Chondrocyte (in vitro differentiated cells): ENCODE data around the gene CSRNP3. TPM values are rescaled to one million over a fixed set of nuclear protein-coding genes. Genes with fewer than 3 reads are reported as not detected.

ENCODE experiments used
- DNase-seq: peaks from one replicate; pipeline ENCODE4 v3.0.0; 2021; ENCODE audit warnings: mixed read lengths, low spot score
- H3K27ac Mint-ChIP-seq: one replicate; pipeline ENCODE4 v1.8.0; 2021; ENCODE audit warnings: mild to moderate bottlenecking, moderate library complexity, mixed read lengths; ENCODE audit not compliant: unreplicated experiment
- H3K27me3 Mint-ChIP-seq: 2 replicates; pipeline ENCODE4 v1.8.0; 2021; ENCODE audit warnings: low read depth, mixed read lengths
- H3K36me3 Mint-ChIP-seq: 2 replicates; pipeline ENCODE4 v1.8.0; 2021; ENCODE audit warnings: low read depth, mixed read lengths
- H3K4me1 Mint-ChIP-seq: 2 replicates; pipeline ENCODE4 v1.8.0; 2021; ENCODE audit warnings: low read depth, mild to moderate bottlenecking, mixed read lengths
- H3K4me3 Mint-ChIP-seq: one replicate; pipeline ENCODE4 v1.8.0; 2021; ENCODE audit warnings: mild to moderate bottlenecking, moderate library complexity, mixed read lengths; ENCODE audit not compliant: unreplicated experiment
- H3K9me3 Mint-ChIP-seq: 2 replicates; pipeline ENCODE4 v1.8.0; 2021; ENCODE audit warnings: low read depth, mixed read lengths
- CTCF ChIP-seq: fragments of 200-600 bp; sonication (generic); IDR thresholded peaks from 2 replicates; pipeline ENCODE4 v1.5.0; 2021; ENCODE audit warnings: antibody characterized with exemption, mild to moderate bottlenecking, moderate library complexity
- total RNA-seq: library from RNA; stranded (reverse); gene quantifications from 3 replicates; pipeline ENCODE4 v1.2.1, GENCODE V29; 2021

The CSRNP3 gene
- total RNA-seq, 1 donor from 2014 or later = 3.7 TPM

DNA sequence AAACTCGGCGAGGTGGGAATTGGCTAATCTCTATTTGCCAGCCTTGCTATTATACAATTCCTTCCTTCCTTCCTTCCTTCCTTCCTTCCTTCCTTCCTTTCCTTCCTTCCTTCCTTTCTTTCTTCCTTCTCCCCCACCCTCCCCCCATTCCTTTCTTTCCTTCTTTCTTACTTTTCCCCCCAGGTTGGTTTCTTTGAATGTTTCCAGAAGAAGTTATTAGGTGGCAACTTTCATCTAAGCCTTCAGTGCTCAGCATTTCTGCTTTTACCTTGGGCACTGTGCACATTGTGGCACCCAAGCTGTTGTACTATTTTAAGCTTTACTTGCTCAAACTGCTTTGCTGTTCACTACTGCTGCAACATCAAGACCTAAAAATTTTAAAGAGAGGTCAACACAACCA lies 17.2 kb upstream of the CSRNP3 start:
- Mint-ChIP-seq H3K4me1 (no peaks in the 10 kb centered on the region), H3K27ac (no peak overlapping the region), H3K27me3 (no peaks in the 10 kb centered on the region), H3K9me3 (peaks cover 6% of the 10 kb centered on the region), H3K36me3 (peaks cover 2% of the 10 kb centered on the region), H3K4me3 (no peak overlapping the region)
- no peak for TF ChIP-seq CTCF
- DNase-seq = no peak

- H3K9me3 Mint-ChIP-seq = peaks cover 8% of the 10 kb centered on the region
- H3K27me3 Mint-ChIP-seq = no peaks in the 10 kb centered on the region
- peaks cover 2% of the 10 kb centered on the region for H3K36me3 Mint-ChIP-seq
- H3K4me3 Mint-ChIP-seq = no peak overlapping the region
- TF ChIP-seq CTCF = no peak
- H3K4me1 Mint-ChIP-seq = no peaks in the 10 kb centered on the region
- H3K27ac Mint-ChIP-seq = no peak overlapping the region
- no peak for DNase-seq
Observed at GRCh38 chr2:165453561-165454094, 15.9 kb upstream of the CSRNP3 start.

- no peak for TF ChIP-seq CTCF
- no peak overlapping the region for H3K27ac Mint-ChIP-seq
- no peaks in the 10 kb centered on the region for H3K4me1 Mint-ChIP-seq
- no peak for DNase-seq
- H3K36me3 Mint-ChIP-seq = peaks cover 2% of the 10 kb centered on the region
- no peak overlapping the region for H3K4me3 Mint-ChIP-seq
- H3K9me3 Mint-ChIP-seq = peaks cover 9% of the 10 kb centered on the region
- H3K27me3 Mint-ChIP-seq = no peaks in the 10 kb centered on the region
Observed at GRCh38 chr2:165454905-165455304, 14.6 kb upstream of the CSRNP3 start.

DNA sequence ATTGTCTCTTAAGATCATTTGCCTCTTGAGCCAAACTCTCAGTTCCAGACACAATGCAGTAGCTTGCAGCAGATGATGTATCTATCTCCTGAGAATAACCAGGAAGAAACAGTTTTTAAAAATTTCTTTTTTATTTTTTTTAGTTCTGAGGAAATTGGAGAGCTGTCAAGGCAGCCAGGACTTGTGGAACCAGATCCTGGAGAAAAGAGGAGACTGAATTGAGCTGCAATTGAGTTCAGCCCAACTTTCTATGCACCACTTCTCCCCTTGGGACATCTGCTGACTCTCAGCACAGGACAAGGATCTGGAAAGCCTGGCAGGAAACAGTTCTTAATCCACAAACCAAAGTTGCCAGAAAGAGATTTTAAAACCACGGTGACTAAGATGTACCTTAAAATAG lies 13.5 kb upstream of the CSRNP3 start:
- Mint-ChIP-seq H3K36me3 (peaks cover 2% of the 10 kb centered on the region), H3K4me3 (no peak overlapping the region), H3K4me1 (no peaks in the 10 kb centered on the region), H3K9me3 (peaks cover 9% of the 10 kb centered on the region), H3K27me3 (no peaks in the 10 kb centered on the region), H3K27ac (no peak overlapping the region)
- DNase-seq = no peak
- TF ChIP-seq CTCF = no peak

DNA sequence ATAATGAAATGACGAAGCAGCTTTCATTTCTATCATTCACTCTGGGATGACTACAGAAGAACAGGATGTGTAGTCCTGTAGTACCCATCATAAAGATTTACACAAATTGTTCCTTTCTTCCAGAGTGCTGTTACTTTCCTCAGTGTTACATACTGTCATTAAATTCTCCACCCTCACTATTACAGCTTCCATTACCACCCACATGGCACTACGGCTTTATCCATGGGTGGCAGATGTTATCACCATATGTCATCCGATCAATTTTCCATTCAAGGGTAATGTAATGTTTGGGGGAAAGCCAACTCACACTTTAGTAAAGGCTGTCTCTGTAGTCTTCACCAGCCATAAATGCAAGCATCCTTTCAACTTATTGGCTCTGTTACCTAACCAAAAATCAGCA lies 7.1 kb upstream of the CSRNP3 start:
- TF ChIP-seq CTCF = no peak
- peaks cover 2% of the 10 kb centered on the region for H3K9me3 Mint-ChIP-seq
- no peak overlapping the region for H3K4me3 Mint-ChIP-seq
- no peak overlapping the region for H3K27ac Mint-ChIP-seq
- DNase-seq = no peak
- H3K27me3 Mint-ChIP-seq = no peaks in the 10 kb centered on the region
- H3K36me3 Mint-ChIP-seq = no peaks in the 10 kb centered on the region
- no peaks in the 10 kb centered on the region for H3K4me1 Mint-ChIP-seq
